ENCODE measurements around the gene MYO10. TPM values are rescaled to one million over a fixed set of nuclear protein-coding genes. Genes with fewer than 3 reads are reported as not detected.

MYO10 gene
- total and polyA plus RNA-seq, 2 of the 8 experiments (the other 6 are each of a cell fraction or from before 2014, with no cell fraction given) = 21.5 to 107 TPM

- Histone ChIP-seq H2BK5ac (ENCODE audit: low read depth, low read length) (no peak overlapping the region), H2BK15ac (ENCODE audit: low read length) (no peak overlapping the region), H2BK12ac (ENCODE audit: low read depth, low read length) (no peak overlapping the region), H3K4ac (replicated peaks; ENCODE audit: insufficient read length, low read depth, low read length) (no peak overlapping the region), H3K36me3 (ENCODE audit: control insufficient read depth in 2 of 4, insufficient read depth in 4 of 4, low read length in 3 of 4) (no peaks in the 10 kb centered on the region), H4K91ac (replicated peaks; ENCODE audit: insufficient read length, low read length) (no peak overlapping the region), H4K5ac (ENCODE audit: insufficient read length, low read depth, low read length) (no peak overlapping the region), H3K4me1 (replicated peaks in 1 of 4; ENCODE audit: control insufficient read depth in 3 of 4, insufficient read depth in 4 of 4, low read length in 3 of 4) (peaks cover 0 to 17% (median 3%) of the 10 kb centered on the region in 4 experiments; a peak in 4 of 7 replicates), H3K23me2 (ENCODE audit: low read depth, low read length) (peaks cover 3% of the 10 kb centered on the region; the same call in 1 of the 2 replicates), H2BK20ac (ENCODE audit: low read length) (no peak overlapping the region), H3K9ac (replicated peaks in 1 of 4; ENCODE audit: extremely low read depth in 1 of 4, low read depth in 3 of 4, low read length in 3 of 4) (no peak overlapping the region), H2BK120ac (replicated peaks; ENCODE audit: low read depth, low read length) (no peak overlapping the region), H3K79me2 (ENCODE audit: control insufficient read depth in 1 of 2, insufficient read depth in 2 of 2, low read length in 2 of 2) (peaks cover 10 to 75% of the 10 kb centered on the region in 2 experiments; a peak in 2 of 4 replicates), H4K8ac (ENCODE audit: extremely low read depth, insufficient read depth, low read length) (no peak overlapping the region), H3K14ac (ENCODE audit: insufficient read length) (no peak overlapping the region), H3K27ac (ENCODE audit: low read depth, low read length) (no peak overlapping the region), H3K9me3 (ENCODE audit: insufficient read depth in 2 of 2, low read depth in 1 of 2, low read length in 1 of 2) (no peaks in the 10 kb centered on the region), H4K20me1 (replicated peaks in 1 of 2; ENCODE audit: control insufficient read depth in 1 of 2, insufficient read depth in 2 of 2, low read length in 2 of 2) (peaks cover 15 to 28% of the 10 kb centered on the region in 2 experiments), H3K18ac (ENCODE audit: extremely low read depth, low read length) (no peak overlapping the region), H2AK5ac (ENCODE audit: low read depth, low read length) (no peak overlapping the region), H3K4me3 (ENCODE audit: extremely low read depth in 1 of 4, insufficient read depth in 2 of 4, low read depth in 3 of 4, low read length in 4 of 4) (no peak overlapping the region), H3K23ac (ENCODE audit: insufficient read length) (no peak overlapping the region), H2AFZ (ENCODE audit: low read length) (no peak overlapping the region), H3K4me2 (ENCODE audit: insufficient read depth in 1 of 2, low read depth in 2 of 2, low read length in 2 of 2) (no peak overlapping the region), H3K79me1 (ENCODE audit: low read depth, low read length) (peaks cover 7% of the 10 kb centered on the region; the same call in 1 of the 2 replicates), H3K27me3 (replicated peaks in 1 of 4; ENCODE audit: control insufficient read depth in 3 of 4, extremely low read depth in 1 of 4, insufficient read depth in 3 of 4, low read length in 3 of 4) (peaks cover 0 to 12% (median 8%) of the 10 kb centered on the region in 4 experiments; a peak in 6 of 7 replicates), H3K56ac (replicated peaks; ENCODE audit: insufficient read length, low read depth, low read length) (no peak overlapping the region)
- WGBS, 2 experiments (ENCODE audit: extremely low coverage in 1 of 2, insufficient coverage in 1 of 2, insufficient read length in 1 of 2, insufficient replicate concordance in 2 of 2, low coverage in 1 of 2, low lambda C conversion rate in 2 of 2, missing lambda C conversion rate in 1 of 2) = 91% methylated on average over 5 of the region's 5 CpGs; no CpG with 5 or more reads in 1 of the 2 experiments
- FAIRE-seq (no peak), DNase-seq (ENCODE audit: low read depth in 1 of 2, low spot score in 2 of 2) (no peak)
- ChIA-PET POLR2A (ENCODE audit: partially characterized antibody) (interaction anchor here (0.9 to 2.0 kb wide), 3 partner anchors 13 to 31 kb away, joined by 3 to 6 read pairs (median 3); no protein-coding TSS in a partner anchor), CTCF (ENCODE audit: partially characterized antibody) (interaction anchor here (0.8 to 3.4 kb wide), 15 partner anchors 9 to 263 kb away, joined by 3 to 17 read pairs (median 4); no protein-coding TSS in a partner anchor)
- no peak for TF ChIP-seq CTCF (IDR thresholded peaks at IDR 0.05; ENCODE audit: control extremely low read depth in 1 of 3, insufficient read depth in 1 of 3, low read depth in 1 of 3, low read length in 3 of 3)
- no peak for TF ChIP-seq ATF2 (IDR thresholded peaks at IDR 0.05; ENCODE audit: low read length)
- no peak for TF ChIP-seq SP4 (IDR thresholded peaks at IDR 0.05; ENCODE audit: low read length)
- TF ChIP-seq RFX5 (IDR thresholded peaks at IDR 0.05; ENCODE audit: borderline replicate concordance, low read depth, low read length) = no peak
- no peak for TF ChIP-seq MAFK (IDR thresholded peaks at IDR 0.05; ENCODE audit: low read depth, low read length)
- TF ChIP-seq EP300 (IDR thresholded peaks at IDR 0.05; ENCODE audit: borderline replicate concordance in 1 of 2, low read depth in 2 of 2, low read length in 2 of 2) = no peak
- TF ChIP-seq FOSL1 (IDR thresholded peaks at IDR 0.05; ENCODE audit: insufficient read depth, low read depth, low read length) = no peak
Measured at GRCh38 chr5:16931334-16932110, 4.6 kb downstream of the MYO10 start.
